Measurements from ENCODE around the gene CCDC107. TPM values are rescaled to one million over a fixed set of nuclear protein-coding genes. Genes with fewer than 3 reads are reported as not detected.

Gene CCDC107
- total RNA-seq, 1 experiment from 2014 or later = 34.9 TPM

DNA sequence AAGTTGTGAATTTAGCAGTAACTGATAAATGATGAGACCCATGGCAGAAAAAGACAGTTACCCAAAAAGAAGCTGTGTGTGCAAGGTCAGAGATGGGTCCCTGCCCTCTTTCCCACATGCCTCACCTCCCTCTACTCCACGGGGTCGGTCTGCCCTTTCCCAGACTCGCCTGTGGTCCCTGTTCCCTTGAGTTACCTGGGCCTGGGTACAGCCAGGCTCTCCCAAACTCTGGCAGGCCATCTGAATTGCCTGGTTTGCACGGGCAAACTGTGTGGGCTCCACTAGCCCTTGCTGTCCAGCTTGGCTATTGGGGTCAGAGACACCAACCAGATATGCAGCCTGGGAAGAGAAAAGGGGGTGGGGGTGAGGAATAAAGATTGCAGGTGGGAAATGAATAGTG lies 50.1 kb downstream of the CCDC107 start:
- intact Hi-C loops (cut with micrococcal nuclease) = no loop called here
- Histone ChIP-seq H3K36me3 (ENCODE audit: low read depth, low read length) (peaks cover 55% of the 10 kb centered on the region), H3K4me2 (ENCODE audit: low read length) (no peak overlapping the region), H4K20me1 (ENCODE audit: low read length) (no peaks in the 10 kb centered on the region), H3K27me3 (ENCODE audit: low read length) (no peaks in the 10 kb centered on the region), H3K9ac (ENCODE audit: low read length) (no peak overlapping the region), H3K27ac (ENCODE audit: low read length) (no peak overlapping the region), H3K9me2 (replicated peaks; ENCODE audit: low read length) (no peaks in the 10 kb centered on the region), H2AFZ (ENCODE audit: low read length) (no peak overlapping the region), H3K9me3 (ENCODE audit: low read length) (no peaks in the 10 kb centered on the region), H3K4me1 (ENCODE audit: insufficient read depth, low read length) (no peaks in the 10 kb centered on the region), H3F3A (ENCODE audit: low read length, unreplicated experiment) (no peaks in the 10 kb centered on the region), H3K4me3 (ENCODE audit: low read length) (no peak overlapping the region), H3K79me2 (ENCODE audit: low read length) (no peaks in the 10 kb centered on the region)
- DNase-seq (no peak), ATAC-seq (no peak)
- POLR2A ChIA-PET (ENCODE audit: unreplicated experiment) = no interaction called here
- BruUV-seq (replicated peaks) = no TSS peak
- CTCF ChIA-PET = no interaction called here
- TF ChIP-seq EZH2 (IDR thresholded peaks at IDR 0.05; ENCODE audit: low read length, unreplicated experiment) (no peak), EZH2phosphoT487 (IDR thresholded peaks at IDR 0.05; ENCODE audit: borderline replicate concordance, low read length) (no peak)
- TF ChIP-seq, protein P1, sequence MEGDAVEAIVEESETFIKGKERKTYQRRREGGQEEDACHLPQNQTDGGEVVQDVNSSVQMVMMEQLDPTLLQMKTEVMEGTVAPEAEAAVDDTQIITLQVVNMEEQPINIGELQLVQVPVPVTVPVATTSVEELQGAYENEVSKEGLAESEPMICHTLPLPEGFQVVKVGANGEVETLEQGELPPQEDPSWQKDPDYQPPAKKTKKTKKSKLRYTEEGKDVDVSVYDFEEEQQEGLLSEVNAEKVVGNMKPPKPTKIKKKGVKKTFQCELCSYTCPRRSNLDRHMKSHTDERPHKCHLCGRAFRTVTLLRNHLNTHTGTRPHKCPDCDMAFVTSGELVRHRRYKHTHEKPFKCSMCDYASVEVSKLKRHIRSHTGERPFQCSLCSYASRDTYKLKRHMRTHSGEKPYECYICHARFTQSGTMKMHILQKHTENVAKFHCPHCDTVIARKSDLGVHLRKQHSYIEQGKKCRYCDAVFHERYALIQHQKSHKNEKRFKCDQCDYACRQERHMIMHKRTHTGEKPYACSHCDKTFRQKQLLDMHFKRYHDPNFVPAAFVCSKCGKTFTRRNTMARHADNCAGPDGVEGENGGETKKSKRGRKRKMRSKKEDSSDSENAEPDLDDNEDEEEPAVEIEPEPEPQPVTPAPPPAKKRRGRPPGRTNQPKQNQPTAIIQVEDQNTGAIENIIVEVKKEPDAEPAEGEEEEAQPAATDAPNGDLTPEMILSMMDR (conservative IDR thresholded peaks at IDR 0.05; ENCODE audit: low read depth, low read length) = no peak

DNA sequence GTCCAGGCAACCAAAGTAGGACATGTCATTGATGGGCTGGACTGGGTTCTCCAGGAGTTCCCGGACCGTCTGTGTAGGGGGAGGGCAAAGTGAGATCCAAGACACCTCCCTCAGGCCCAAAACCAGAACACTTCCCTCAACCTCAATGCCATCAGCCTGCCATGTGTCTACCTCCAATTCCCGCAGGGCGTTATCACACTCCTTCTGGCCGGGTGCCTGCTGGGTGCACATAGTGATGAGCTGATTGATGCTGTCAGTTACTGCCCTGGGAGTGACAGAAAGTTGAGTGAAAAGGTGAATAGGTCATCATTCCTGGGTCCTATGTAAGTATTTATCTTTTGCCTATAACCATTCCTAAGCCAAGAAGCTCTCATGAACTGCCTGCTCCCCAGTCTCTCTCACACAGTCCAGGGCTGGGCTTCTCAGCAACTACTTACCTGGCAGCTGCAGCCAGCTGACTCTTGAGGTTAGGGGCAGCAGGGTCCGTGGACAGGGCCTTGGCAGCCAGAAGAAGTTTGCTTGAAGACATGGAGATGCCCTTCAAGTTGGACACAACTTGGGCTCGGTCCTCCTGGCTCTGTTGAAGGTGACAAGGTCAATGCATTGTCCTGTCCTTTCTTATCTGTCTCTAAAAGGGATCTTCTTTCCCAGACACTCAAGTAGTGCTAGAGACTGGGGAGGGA lies 52.9 kb downstream of the CCDC107 start:
- no peaks in the 10 kb centered on the region for H3K9me2 ChIP-seq (replicated peaks; ENCODE audit: low read length)
- no peak overlapping the region for H3K4me2 ChIP-seq (ENCODE audit: low read length)
- ChIA-PET POLR2A (ENCODE audit: unreplicated experiment) (no interaction called here), CTCF (interaction anchor here (0.6 kb wide), 1 partner anchor 53 kb away, joined by 3 read pairs; the partner anchor contains the start of gene CCDC107)
- H3K27me3 ChIP-seq (ENCODE audit: low read length) = no peaks in the 10 kb centered on the region
- DNase-seq (no peak), ATAC-seq (no peak)
- peaks cover 52% of the 10 kb centered on the region for H3K36me3 ChIP-seq (ENCODE audit: low read depth, low read length)
- H3F3A ChIP-seq (ENCODE audit: low read length, unreplicated experiment) = no peaks in the 10 kb centered on the region
- H3K4me1 ChIP-seq (ENCODE audit: insufficient read depth, low read length) = no peaks in the 10 kb centered on the region
- no peak overlapping the region for H3K27ac ChIP-seq (ENCODE audit: low read length)
- no peaks in the 10 kb centered on the region for H3K79me2 ChIP-seq (ENCODE audit: low read length)
- TSS peak; percentile 36 for BruUV-seq (replicated peaks)
- no peak overlapping the region for H3K9ac ChIP-seq (ENCODE audit: low read length)
- TF ChIP-seq EZH2 (IDR thresholded peaks at IDR 0.05; ENCODE audit: low read length, unreplicated experiment) (no peak), EZH2phosphoT487 (IDR thresholded peaks at IDR 0.05; ENCODE audit: borderline replicate concordance, low read length) (no peak)
- TF ChIP-seq, protein P1 (conservative IDR thresholded peaks at IDR 0.05; ENCODE audit: low read depth, low read length) = no peak
- intact Hi-C loops (cut with micrococcal nuclease) = no loop called here
- no peaks in the 10 kb centered on the region for H3K9me3 ChIP-seq (ENCODE audit: low read length)
- H3K4me3 ChIP-seq (ENCODE audit: low read length) = no peak overlapping the region
- H2AFZ ChIP-seq (ENCODE audit: low read length) = no peak overlapping the region
- no peaks in the 10 kb centered on the region for H4K20me1 ChIP-seq (ENCODE audit: low read length)

Small RNA genes within 50 kb of the gene (microRNA-seq; reads per million reads assigned to microRNA genes)
- 0.75 reads per million for gene MIR6852 (ENCODE audit: unreplicated experiment)

Other genes starting within 250 kb of the CCDC107 start
- 10.7 and 13.3 TPM in 2 replicates for gene RUSC2, start 168.2 kb upstream of the CCDC107 start, total RNA-seq (2014; rRNA removed)
- gene TESK1, start 53.0 kb upstream of the CCDC107 start, total RNA-seq (2014; rRNA removed) = 11.2 and 25.2 TPM in 2 replicates
- 0.15 TPM in 1 of 2 replicates, not detected in the other for gene CD72, start 39.9 kb upstream of the CCDC107 start, total RNA-seq (2014; rRNA removed)
- not detected in 2 replicates for gene SIT1, start 7.4 kb upstream of the CCDC107 start, total RNA-seq (2014; rRNA removed)
- 23,421 and 36,790 TPM in 2 replicates for gene RMRP, start 273 bp upstream of the CCDC107 start, total RNA-seq (2014; rRNA removed)
- gene ARHGEF39, start 6.9 kb downstream of the CCDC107 start, total RNA-seq (2014; rRNA removed) = 2.6 and 4.1 TPM in 2 replicates
- gene CA9, start 15.6 kb downstream of the CCDC107 start, total RNA-seq (2014; rRNA removed) = 7.7 and 11.2 TPM in 2 replicates
- 7.0 and 10.4 TPM in 2 replicates for gene TPM2, start 31.6 kb downstream of the CCDC107 start, total RNA-seq (2014; rRNA removed)
- gene TLN1, start 73.9 kb downstream of the CCDC107 start, total RNA-seq (2014; rRNA removed) = 118 and 153 TPM in 2 replicates
- gene CREB3, start 74.4 kb downstream of the CCDC107 start, total RNA-seq (2014; rRNA removed) = 34.8 and 47.1 TPM in 2 replicates
- 60.9 and 81.7 TPM in 2 replicates for gene GBA2, start 90.9 kb downstream of the CCDC107 start, total RNA-seq (2014; rRNA removed)
- 13.8 and 14.3 TPM in 2 replicates for gene RGP1, start 91.0 kb downstream of the CCDC107 start, total RNA-seq (2014; rRNA removed)
- 145 and 149 TPM in 2 replicates for gene MSMP, start 96.0 kb downstream of the CCDC107 start, total RNA-seq (2014; rRNA removed)
- 1.0 and 1.5 TPM in 2 replicates for gene NPR2, start 133.3 kb downstream of the CCDC107 start, total RNA-seq (2014; rRNA removed)
- not detected in 2 replicates for gene SPAG8, start 154.0 kb downstream of the CCDC107 start, total RNA-seq (2014; rRNA removed)
- gene HINT2, start 156.8 kb downstream of the CCDC107 start, total RNA-seq (2014; rRNA removed) = 69.7 and 78.5 TPM in 2 replicates
- 0.29 TPM in 1 of 2 replicates, not detected in the other for gene FAM221B, start 170.4 kb downstream of the CCDC107 start, total RNA-seq (2014; rRNA removed)
- 1.6 and 2.4 TPM in 2 replicates for gene TMEM8B, start 170.9 kb downstream of the CCDC107 start, total RNA-seq (2014; rRNA removed)
- gene OR13J1, start 212.1 kb downstream of the CCDC107 start, total RNA-seq (2014; rRNA removed) = not detected in 2 replicates
- 1.7 TPM in 2 replicates for gene HRCT1, start 247.9 kb downstream of the CCDC107 start, total RNA-seq (2014; rRNA removed)

All from PC-3 (cell line).